GM21526 (cell line): ENCODE data around the gene SLC35F6.
"Not testable (repeated sequence)": the region's sequence is repeated elsewhere in the genome, so short reads cannot be mapped to it uniquely, and the experiment has no call there.

Experiments
- ATAC-seq: cut with Tn5 transposase; IDR thresholded peaks from one replicate; pipeline ENCODE4 v1.9.1; 2021; ENCODE audit warnings: moderate library complexity; ENCODE audit not compliant: unreplicated experiment, low FRiP score

Gene SLC35F6

DNA sequence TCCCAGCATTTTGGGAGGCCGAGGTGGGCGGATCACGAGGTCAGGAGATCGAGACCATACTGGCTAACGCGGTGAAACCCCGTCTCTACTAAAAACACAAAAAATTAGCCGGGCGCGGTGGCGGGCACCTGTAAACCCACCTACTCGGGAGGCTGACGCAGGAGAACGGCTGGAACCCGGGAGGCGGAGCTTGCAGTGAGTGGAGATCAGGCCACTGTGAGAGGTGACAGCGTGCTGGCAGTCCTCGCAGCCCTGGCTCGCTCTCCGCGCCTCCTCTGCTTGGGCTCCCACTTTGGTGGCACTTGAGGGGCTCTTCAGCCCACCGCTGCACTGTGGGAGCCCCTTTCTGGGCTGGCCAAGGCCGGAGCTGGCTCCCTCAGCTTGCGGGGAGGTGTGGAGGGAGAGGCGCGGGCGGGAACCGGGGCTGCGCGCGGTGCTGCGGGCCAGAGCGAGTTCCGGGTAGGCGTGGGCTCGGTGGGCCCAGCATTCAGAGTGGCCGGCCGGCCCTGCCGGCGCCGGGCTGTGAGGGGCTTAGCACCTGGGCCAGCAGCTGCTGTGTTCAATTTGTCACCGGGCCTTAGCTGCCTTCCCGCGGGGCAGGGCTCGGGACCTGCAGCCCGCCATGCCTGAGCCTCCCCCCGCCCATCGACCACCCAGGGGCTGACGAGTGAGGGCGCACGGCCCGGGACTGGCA is 50.1 kb downstream of the SLC35F6 start:
- not testable (repeated sequence) for ATAC-seq

GRCh38 chr2:26816893-26817292 is 52.8 kb downstream of the SLC35F6 start:
- ATAC-seq: no peak

GRCh38 chr2:26818255-26818654 is 54.2 kb downstream of the SLC35F6 start:
- no peak for ATAC-seq

DNA sequence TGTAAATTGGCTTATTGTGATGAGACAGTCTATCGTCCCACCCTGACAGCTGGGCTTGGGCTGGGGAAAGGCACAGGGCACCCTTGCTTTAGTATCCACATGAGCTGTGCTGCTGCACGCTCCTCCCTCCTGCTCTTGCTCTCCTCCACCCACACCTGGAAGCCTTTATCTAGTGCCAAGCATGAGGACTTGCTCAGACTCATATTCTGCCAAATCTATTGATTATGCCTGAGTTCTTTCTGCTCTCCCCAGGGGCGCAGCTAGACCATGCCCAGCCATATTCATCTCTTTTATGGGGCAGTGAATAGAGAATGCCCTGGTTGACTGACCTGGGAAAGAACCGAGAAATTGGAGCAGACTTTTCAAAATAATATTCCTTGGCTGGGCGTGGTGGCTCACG is 54.9 kb downstream of the SLC35F6 start:
- no peak for ATAC-seq

DNA sequence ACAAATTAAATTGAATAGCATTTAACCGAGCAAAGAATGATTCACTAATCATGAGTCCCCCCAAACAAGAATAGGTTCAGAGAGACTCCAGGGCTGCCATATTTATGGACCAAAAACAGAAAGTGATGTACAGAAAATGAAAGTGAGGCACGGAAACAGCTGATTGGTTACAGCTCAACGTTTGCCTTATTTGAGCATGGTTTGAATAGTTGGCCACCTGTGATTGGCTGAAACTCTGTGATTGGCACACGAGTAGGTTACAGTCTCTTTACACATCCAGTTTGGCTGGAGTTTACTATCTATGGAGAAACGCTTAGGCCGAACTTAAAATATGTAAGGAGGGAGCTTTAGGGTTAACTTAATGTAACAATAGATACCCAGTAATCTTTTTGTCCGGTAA is 56.8 kb downstream of the SLC35F6 start:
- no peak for ATAC-seq

DNA sequence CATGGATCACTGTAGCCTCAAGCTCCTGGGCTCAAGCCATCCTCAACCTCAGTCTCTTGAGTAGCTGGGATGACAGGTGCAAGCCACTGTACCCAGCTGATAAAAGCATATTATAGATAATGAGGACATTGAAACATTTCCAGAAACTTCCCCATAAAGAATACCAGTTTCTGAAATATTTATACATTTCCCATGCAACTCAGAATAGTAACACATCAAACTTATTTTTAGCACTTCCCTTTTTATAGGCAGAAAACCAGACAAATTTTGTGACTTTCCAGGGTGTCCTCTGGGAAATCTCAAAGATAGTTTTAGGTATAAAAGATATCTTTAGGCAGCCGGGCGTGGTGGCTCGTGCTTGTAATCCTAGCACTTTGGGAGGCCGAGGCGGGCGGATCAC is 58.8 kb downstream of the SLC35F6 start:
- no peak for ATAC-seq
